Measurements from ENCODE around the gene TBX2.

Gene TBX2

DNA sequence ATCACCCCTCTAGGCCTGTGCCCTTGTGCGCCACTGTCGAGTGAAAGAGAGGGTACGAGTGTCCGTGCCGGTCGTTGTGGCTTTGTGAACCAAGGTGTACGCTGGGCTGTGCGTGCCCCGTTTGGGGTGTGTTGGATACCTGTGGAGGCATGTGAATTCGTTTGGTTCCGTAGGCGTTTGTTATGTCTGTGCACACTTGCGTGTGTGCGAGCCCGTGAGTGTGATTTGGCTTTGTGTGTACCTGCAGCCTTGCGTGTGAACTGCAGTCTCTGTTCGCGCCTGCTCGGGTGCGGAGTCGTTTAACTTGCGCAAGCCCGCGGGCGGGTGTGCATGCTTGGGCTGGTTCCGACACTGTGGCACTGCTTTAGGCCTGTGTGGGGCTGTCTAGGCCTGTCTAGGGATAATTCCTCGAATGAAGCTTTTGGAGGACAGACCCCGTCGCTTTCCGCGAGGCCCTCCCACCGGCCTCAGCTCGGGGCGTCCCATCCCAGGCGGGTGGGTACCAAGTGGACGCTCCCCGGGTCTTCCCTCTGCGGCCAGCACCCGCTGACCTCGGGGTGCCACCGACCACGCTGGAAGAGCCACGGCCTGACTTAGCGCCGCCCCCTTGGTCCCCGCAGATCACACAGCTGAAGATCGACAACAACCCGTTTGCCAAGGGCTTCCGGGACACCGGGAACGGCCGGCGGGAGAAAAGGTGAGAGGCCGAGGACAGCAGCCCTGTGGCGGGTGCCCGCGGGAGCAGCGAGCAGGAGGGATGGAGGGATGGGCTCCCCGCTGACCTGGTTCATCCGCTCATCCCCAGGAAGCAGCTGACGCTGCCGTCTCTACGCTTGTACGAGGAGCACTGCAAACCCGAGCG, 4.4 kb downstream of the TBX2 start:
- no peak for DNase-seq

DNA sequence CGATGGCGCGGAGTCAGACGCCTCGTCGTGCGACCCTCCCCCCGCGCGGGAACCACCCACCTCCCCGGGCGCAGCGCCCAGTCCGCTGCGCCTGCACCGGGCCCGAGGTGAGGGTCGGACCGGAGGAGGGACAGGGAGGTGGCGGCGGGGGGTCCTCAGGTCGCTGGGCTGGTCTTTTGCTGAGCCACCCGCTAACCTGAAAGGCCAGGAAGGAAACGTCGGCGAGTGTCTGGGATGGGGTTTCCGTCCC, 4.9 kb downstream of the TBX2 start:
- DNase-seq = no peak

GRCh38 chr17:61404913-61405685, 5.5 kb downstream of the TBX2 start:
- no peak for DNase-seq

GRCh38 chr17:61405686-61406536, 6.3 kb downstream of the TBX2 start:
- no peak for DNase-seq

DNA sequence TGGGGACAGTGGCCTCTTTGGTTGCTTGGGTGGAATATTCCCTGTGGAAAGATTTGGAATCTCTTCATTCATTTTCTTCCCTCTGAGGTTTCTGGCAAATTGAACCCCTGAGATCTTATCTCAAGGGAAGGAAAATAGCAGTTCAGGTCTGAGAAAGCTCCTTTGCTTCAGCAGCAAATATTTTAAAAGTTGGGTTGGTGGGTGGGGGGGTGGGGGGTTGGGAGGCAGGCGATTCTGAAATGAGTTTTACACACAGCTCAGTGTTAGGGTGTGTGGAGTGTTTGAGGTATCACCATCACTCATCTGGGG, 6.8 kb downstream of the TBX2 start:
- no peak for DNase-seq

DNA sequence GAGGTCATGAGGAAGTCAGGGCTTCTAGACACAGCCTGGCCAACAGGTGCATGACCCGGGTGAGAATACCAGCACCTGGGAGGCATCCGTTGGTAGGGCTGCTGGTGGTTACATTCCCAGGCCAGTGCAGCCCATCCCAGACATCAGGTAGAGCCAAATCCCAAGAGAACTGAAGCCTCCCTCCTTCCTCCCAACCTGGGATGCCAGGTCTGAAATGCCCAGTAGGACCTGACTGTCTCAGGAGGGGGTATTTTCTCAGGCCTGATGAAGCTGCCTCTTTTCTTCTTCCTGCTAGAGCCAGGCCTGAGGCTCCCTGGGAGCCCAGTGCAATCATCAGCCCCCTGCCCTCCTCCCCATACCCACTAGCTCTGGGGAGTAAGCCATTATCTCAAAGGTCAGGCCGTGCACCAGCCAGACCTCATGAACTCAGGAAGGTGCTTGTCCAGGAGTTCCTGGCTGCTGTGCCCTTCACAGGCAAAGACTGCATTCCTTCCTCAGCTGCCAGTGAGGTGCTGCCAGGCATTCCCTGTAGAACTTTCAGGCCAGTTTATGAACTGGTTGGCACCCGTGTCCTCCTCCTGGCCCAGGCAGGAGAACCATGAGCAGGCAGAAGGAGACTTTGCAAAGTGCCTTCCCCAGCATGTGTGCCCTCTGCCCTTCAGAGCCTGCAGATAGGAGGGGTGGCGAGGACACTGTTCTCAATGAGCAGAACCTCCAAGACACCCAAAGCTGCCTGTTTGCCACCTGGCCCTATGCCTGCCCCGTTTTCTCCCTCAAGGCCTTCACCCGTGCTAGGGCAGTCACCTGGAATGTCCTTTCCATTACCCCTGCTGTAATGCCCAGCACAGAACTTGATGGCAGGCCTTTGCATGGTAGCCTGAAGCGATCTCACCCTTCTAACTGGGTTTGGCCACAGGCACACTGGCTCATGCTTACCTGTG, 7.6 kb downstream of the TBX2 start:
- no peak for DNase-seq

DNA sequence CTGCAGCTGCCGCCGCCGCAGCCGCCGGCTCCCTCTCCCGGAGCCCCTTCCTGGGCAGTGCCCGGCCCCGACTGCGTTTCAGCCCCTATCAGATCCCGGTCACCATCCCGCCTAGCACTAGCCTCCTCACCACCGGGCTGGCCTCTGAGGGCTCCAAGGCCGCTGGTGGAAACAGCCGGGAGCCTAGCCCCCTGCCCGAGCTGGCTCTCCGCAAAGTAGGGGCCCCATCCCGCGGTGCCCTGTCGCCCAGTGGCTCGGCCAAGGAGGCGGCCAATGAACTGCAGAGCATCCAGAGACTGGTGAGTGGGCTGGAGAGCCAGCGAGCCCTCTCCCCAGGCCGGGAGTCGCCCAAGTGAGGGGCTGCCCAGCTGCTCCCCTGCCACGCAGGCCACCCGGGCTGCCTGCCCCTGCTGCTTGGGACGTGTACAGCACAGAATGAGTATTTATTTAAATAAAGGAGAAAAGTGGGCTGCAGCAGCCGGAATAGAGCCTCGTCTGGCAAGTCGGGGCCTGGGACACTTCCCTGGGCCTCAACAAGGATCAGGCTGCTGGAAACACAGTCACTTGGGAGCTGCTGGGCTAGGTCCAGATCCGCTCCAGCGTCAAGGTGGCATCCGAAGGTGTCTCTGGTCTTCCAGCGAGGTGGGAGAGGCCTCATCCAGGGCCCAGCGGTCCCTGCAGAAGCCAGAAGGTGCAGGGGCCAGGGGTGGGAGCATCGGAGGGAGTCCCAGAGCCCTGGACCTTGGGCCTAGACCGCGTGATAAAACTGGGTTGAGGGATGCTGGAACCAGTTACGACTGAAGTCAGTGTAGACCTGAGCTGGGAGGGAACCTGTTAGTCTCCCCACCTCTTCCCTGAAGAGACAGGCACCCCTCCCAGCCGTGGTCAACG, 8.8 kb downstream of the TBX2 start:
- DNase-seq = no peak

- no peak for DNase-seq
These were observed 9.9 kb downstream of the TBX2 start for GRCh38 chr17:61409301-61410112.

DNA sequence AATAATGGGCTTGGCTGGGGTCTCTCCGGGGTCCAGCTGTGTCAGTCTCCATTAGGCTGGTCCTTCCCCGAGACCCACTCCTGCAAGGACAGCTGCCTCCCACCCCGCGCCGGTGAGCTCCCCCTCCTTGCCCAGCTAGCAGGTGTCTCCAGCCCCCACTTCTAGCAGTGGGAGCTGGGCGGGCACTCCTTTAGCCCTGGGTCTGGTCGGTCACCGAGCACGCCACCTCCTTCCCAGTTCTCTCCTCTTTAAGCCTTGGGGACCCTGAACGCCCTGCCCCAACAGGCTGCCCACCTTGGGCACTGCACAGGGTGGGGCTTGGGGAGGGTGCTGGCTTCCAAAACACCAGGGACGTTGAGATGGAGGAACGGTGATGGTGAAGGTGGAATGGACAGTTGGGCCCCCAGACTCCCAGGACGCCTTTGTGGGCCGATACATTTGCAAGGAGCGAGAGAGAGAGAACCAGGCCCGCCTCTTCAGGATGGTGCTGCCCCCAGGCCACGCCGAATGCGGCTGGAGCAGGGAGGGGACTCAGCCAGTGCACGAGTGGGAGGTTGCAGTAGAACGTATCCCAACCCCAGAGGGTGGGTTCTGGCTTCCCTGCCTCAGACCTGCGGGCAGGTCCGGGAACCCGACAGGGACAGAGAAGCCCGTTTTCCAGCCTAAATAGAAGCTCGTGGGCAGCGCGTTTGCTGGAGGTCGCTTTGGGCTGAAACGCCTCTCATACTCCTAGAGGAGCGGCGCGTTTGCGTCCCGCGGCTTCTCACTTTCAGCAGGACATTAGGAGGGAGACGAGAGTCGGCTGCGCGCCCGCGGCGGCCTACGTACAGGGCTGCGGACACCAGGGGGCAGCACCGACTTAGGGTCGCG, 10.7 kb downstream of the TBX2 start:
- peak; percentile 66 for DNase-seq

- DNase-seq = no peak
These were observed 11.3 kb downstream of the TBX2 start for GRCh38 chr17:61411011-61411260.

- peak; percentile 26 for DNase-seq
These were observed 11.9 kb downstream of the TBX2 start for GRCh38 chr17:61411261-61412142.

DNA sequence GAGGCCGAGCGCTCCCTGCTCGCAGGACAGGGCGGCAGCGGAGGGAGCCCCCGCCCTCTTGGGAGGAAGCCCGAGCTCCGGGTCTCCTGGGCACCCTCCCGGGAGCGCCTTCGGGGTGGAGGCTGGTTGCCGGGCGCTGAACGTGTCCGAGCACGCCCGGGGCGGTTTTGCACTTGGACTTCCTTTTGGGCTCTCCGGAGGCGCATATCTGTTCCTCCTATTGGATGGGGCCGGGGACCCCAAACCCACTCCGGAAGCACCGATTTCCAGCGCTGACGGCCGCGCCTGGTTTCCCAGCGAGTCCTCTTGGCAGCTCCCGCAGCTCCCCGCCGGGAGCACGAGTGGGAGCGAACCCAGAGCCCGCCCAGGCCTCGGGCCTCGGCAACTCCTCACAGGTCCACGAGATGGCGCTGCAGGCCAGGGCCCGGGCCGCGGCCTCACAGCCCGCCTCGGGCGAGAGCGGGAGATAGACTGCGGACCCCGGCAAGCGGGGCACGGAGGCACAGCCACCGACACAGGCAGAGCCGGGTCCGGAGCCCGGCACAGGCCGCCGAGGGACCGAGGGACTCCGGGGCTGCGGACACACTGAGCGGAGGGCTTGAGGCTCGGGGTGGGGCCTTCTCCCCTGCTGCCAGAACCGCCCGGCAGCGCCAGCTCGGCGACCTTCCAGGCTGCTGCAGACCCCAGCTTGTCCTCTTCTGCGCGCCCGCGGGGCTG, 12.7 kb downstream of the TBX2 start:
- DNase-seq = peak; percentile 63

GRCh38 chr17:61412860-61413660, 13.4 kb downstream of the TBX2 start:
- no peak for DNase-seq

DNA sequence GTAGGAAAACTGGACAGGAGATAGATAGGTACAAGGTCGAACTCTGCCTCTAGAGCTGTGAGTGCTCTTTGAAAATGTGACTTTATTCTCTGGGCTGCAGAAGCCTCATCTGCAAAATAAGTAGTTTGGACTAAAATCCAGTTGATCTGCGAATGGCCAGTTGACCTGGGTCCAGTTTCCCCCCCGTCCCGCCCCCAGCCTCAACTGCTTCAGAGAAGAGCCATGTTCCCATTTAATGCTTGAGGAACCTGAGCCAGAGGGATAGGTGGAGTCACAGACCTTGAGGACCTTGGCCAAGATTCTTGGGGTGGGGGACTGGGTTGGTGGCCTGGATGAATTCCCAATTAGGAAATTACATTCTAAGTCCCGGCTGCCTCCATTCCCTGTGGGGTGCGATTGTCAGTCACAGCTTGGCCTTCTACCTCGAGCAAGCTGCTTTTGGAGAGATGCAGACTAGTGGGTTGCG, 14.1 kb downstream of the TBX2 start:
- DNase-seq = no peak

GRCh38 chr17:61414141-61414935, 14.7 kb downstream of the TBX2 start:
- no peak for DNase-seq

DNA sequence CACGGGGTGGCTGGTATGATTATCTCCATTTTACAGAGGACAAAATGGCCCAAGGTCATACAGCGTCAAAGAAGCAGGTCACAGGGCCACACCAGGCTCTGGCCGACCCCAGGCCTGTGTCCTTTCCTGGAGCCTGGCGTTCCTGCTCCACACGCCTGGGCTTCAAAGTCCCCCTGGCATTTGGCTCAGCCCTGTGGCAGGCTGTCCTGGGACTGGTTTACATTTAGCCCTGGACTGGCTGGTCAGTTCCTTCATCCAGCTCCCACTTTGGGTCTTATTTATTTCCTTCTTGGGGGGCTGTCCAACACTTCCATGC, 15.3 kb downstream of the TBX2 start:
- DNase-seq = no peak
